Heart left ventricle (tissue), 16 donors: ENCODE measurements around the gene MEX3D. TPM values are rescaled to one million over a fixed set of nuclear protein-coding genes. Genes with fewer than 3 reads are reported as not detected.

ENCODE experiments used
- ATAC-seq, 4 donors: fragments of 200-7000 bp; cut with Tn5 transposase; one replicate each; pipeline ENCODE4 v1.9.1; 2020 to 2022; ENCODE audit warnings: moderate library complexity in 4 of 4, mild to moderate bottlenecking in 3 of 4, moderate number of reproducible peaks in 1 of 4
- DNase-seq, 5 donors: peaks; one replicate each; pipeline ENCODE4 v3.0.0-alpha.2; 2020
- H3K27ac ChIP-seq, 12 donors: fragments of 200-600 bp; sonication (generic) in 4 of 12; one replicate each; pipeline versions ENCODE4 v1.5.0 to v1.8.0; 2016 to 2022; ENCODE audit warnings: mild to moderate bottlenecking in 2 of 12
- H3K27me3 ChIP-seq, 9 donors: fragments of 200-600 bp; sonication (generic) in 2 of 9; one replicate each; pipeline versions ENCODE4 v1.5.1 to v1.8.0; 2016 to 2022; ENCODE audit warnings: mild to moderate bottlenecking in 3 of 9
- H3K36me3 ChIP-seq, 9 donors: fragments of 200-600 bp; sonication (generic) in 2 of 9; one replicate each; pipeline versions ENCODE4 v1.5.0 to v1.8.0; 2018 to 2022; ENCODE audit warnings: mild to moderate bottlenecking in 2 of 9
- H3K4me1 ChIP-seq, 12 donors: fragments of 200-600 bp; sonication (generic) in 4 of 12; one replicate each; pipeline versions ENCODE4 v1.5.0 to v1.8.0; 2016 to 2022; ENCODE audit warnings: mild to moderate bottlenecking in 3 of 12
- H3K4me3 ChIP-seq, 12 donors: fragments of 200-600 bp; sonication (generic) in 4 of 12; one replicate each; pipeline versions ENCODE4 v1.5.0 to v1.8.0; 2017 to 2022; ENCODE audit warnings: mild to moderate bottlenecking in 9 of 12, moderate library complexity in 4 of 12
- H3K9me3 ChIP-seq, 12 donors: fragments of 200-600 bp; sonication (generic) in 4 of 12; one replicate each; pipeline versions ENCODE4 v1.5.0 to v1.8.0; 2016 to 2022; ENCODE audit warnings: mild to moderate bottlenecking in 1 of 12
- POLR2A ChIP-seq, 2 donors: fragments of 450-650 bp; IDR thresholded peaks; one replicate each; pipeline ENCODE4 v1.6.1; 2017; ENCODE audit warnings: antibody characterized with exemption in 2 of 2, mild to moderate bottlenecking in 2 of 2, moderate library complexity in 2 of 2
- WGBS, 4 donors: extraction: QIAGEN DNeasy Blood & Tissue Kit in 2 of 4; methylation state at CpG; one replicate each; pipeline versions ENCODE4 v1.1.5 to v1.1.7; 2013 to 2018; 5-methylcytosine and 5-hydroxymethylcytosine counted together
- intact Hi-C, 10 donors: fragments of 100-400 bp; cut with DNase I; formaldehyde crosslinking; loops; one replicate each; pipeline versions ENCODE4 v1.11.1 to v1.14.2; 2022
- polyA plus RNA-seq, 2 donors: library from polyadenylated mRNA; stranded (reverse); fragments of 200-250 nt; gene quantifications; one replicate each; pipeline ENCODE4 v1.2.3, GENCODE V29; 2013
- total RNA-seq, 9 donors: library from RNA; depleted of rRNA in 2 of 9; stranded (reverse); fragments of >200 nt in 2 of 9; fragmentation: NEBNext Ultra II Directional in 3 of 9; extraction: Animal tissue kit (Norgen Biotek cat#: 25700) in 3 of 9; gene quantifications; one replicate each; pipeline versions ENCODE4 v1.1.0 to v1.2.4, GENCODE V29; 2016 to 2023
- TF ChIP-seq, protein P1 (sequence below), 12 donors: fragments of 200-600 bp; sonication (generic) in 4 of 12; IDR thresholded peaks; one replicate each; pipeline versions ENCODE4 v1.5.0 to v1.8.0; 2018 to 2022; ENCODE audit warnings: antibody characterized with exemption in 12 of 12, mild to moderate bottlenecking in 5 of 12
- donor health status: ischemic (EF 13 %, LVEDD 7.1; RV severe dilation, severe dysfunction).
- donor health status: healthy with polysubstance abuse.
- donor health status: DM: no; HTN: yes; CAD: no.
- donor health status: DM: no; HTN: no; CAD: no.
- donor health status: ischemic (EF 25% LVEDD 6.9; RV normal size, moderate dysfunction).
- donor health status: ischemic (EF 25% LVEDD 5.7; RV mildly dilated, moderate dysfunction).
- donor health status: healthy.
- donor health status: DM: yes; HTN: yes; CAD: no.
- donor health status: ischemic (EF 35%, LVEDD 5.7; RV mildly dilated, moderate dysfunction).
- donor health status: nonischemic (EF 11% LVEDD 7.7; RV severe dilation, severe dysfunction).
- donor health status: DM: yes; HTN: yes; CAD: no.
- donor health status: PGD.
- donor health status: ischemic (EF 29% LVEDD 5.4; RV normal size, mild dysfunction).
- donor health status: nonischemic (EF 23%, LVEDD 6.1; RV moderate dilation, normal function).

MEX3D gene
- total and polyA plus RNA-seq, 11 donors = 1.9 to 18.6 (median 8.0) TPM

GRCh38 chr19:1516395-1516753, 51.8 kb downstream of the MEX3D start:
- Histone ChIP-seq H3K36me3 (no peaks in the 10 kb centered on the region), H3K27me3 (peaks cover 0 to 28% (median 5%) of the 10 kb centered on the region in 9 donors), H3K4me1 (peaks cover 0 to 28% (median 7%) of the 10 kb centered on the region in 12 donors), H3K9me3 (no peaks in the 10 kb centered on the region), H3K4me3 (no peak overlapping the region), H3K27ac (no peak overlapping the region)
- ATAC-seq (no peak), DNase-seq (no peak)
- intact Hi-C loops = loop anchor here in 2 of 10 donors (5.0 to 10.0 kb wide), 2 partner anchors 234 to 242 kb away; partner anchors contain the start of gene FAM174C (in 1 of the 2)
- 74 to 85% (median 80%) methylated on average over 8 of the region's 8 CpGs for WGBS, 4 donors
- TF ChIP-seq, protein P1, sequence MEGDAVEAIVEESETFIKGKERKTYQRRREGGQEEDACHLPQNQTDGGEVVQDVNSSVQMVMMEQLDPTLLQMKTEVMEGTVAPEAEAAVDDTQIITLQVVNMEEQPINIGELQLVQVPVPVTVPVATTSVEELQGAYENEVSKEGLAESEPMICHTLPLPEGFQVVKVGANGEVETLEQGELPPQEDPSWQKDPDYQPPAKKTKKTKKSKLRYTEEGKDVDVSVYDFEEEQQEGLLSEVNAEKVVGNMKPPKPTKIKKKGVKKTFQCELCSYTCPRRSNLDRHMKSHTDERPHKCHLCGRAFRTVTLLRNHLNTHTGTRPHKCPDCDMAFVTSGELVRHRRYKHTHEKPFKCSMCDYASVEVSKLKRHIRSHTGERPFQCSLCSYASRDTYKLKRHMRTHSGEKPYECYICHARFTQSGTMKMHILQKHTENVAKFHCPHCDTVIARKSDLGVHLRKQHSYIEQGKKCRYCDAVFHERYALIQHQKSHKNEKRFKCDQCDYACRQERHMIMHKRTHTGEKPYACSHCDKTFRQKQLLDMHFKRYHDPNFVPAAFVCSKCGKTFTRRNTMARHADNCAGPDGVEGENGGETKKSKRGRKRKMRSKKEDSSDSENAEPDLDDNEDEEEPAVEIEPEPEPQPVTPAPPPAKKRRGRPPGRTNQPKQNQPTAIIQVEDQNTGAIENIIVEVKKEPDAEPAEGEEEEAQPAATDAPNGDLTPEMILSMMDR (IDR thresholded peaks at IDR 0.05) = no peak
- TF ChIP-seq POLR2A (IDR thresholded peaks at IDR 0.05) = no peak

- WGBS, 4 donors = 65 to 75% (median 72%) methylated on average over 12 to 14 of the region's 14 CpGs
- peaks cover 0 to 34% (median 5%) of the 10 kb centered on the region in 9 donors for H3K27me3 ChIP-seq
- no peak for ATAC-seq
Measured at GRCh38 chr19:1514986-1515721, 53.0 kb downstream of the MEX3D start.

DNA sequence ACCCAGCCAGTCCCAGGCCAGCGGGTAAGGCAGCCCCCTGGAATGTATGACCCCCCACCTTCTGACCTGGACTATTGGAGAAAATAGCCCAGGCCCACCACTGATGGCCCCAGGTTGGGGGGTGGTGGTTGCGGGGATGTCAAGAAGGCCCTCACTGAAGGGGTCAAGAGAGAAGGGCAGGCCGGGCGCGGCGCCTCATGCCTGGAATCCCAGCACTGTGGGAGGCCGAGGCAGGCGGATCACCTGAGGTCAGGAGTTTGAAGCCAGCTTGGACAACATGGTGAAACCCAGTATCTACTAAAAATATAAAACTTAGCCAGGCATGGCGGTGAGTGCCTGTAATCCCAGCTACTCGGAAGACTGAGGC, 53.8 kb downstream of the MEX3D start:
- Histone ChIP-seq H3K4me1 (peaks cover 0 to 40% (median 7%) of the 10 kb centered on the region in 12 donors), H3K9me3 (no peaks in the 10 kb centered on the region), H3K27ac (peak overlapping the region in 3 of 12 donors; percentile 87 to 97 (median 95)), H3K27me3 (peaks cover 0 to 35% (median 5%) of the 10 kb centered on the region in 9 donors), H3K36me3 (peaks cover 0 to 6% (median 0%) of the 10 kb centered on the region in 9 donors), H3K4me3 (no peak overlapping the region)
- 63 to 76% (median 66%) methylated on average over 10 of the region's 10 CpGs for WGBS, 4 donors
- DNase-seq = no peak
- TF ChIP-seq POLR2A (IDR thresholded peaks at IDR 0.05) = no peak
- TF ChIP-seq, protein P1 (IDR thresholded peaks at IDR 0.05) = no peak
- intact Hi-C loops = loop anchor here in 2 of 10 donors (5.0 to 10.0 kb wide), 2 partner anchors 67 to 239 kb away; partner anchors contain the start of gene FAM174C (in 1 of the 2)
- ATAC-seq = no peak

More at GRCh38 chr19:1514986-1515721, 53.0 kb downstream of the MEX3D start:
- TF ChIP-seq POLR2A (IDR thresholded peaks at IDR 0.05) = no peak
- TF ChIP-seq, protein P1 (IDR thresholded peaks at IDR 0.05) = no peak
- H3K9me3 ChIP-seq = no peaks in the 10 kb centered on the region
- peaks cover 0 to 37% (median 7%) of the 10 kb centered on the region in 12 donors for H3K4me1 ChIP-seq
- H3K27ac ChIP-seq = no peak overlapping the region
- H3K4me3 ChIP-seq = no peak overlapping the region
- no peak for DNase-seq
- H3K36me3 ChIP-seq = peaks cover 0 to 5% (median 0%) of the 10 kb centered on the region in 9 donors
- intact Hi-C loops = loop anchor here in 2 of 10 donors (5.0 to 10.0 kb wide), 3 partner anchors 68 to 240 kb away; partner anchors contain the start of gene FAM174C (in 1 of the 2)
